ENCODE data around the gene ENOSF1.
A peak's percentile ranks its signal among the peaks of the same experiment; 100 is the strongest.

ENOSF1 gene

DNA sequence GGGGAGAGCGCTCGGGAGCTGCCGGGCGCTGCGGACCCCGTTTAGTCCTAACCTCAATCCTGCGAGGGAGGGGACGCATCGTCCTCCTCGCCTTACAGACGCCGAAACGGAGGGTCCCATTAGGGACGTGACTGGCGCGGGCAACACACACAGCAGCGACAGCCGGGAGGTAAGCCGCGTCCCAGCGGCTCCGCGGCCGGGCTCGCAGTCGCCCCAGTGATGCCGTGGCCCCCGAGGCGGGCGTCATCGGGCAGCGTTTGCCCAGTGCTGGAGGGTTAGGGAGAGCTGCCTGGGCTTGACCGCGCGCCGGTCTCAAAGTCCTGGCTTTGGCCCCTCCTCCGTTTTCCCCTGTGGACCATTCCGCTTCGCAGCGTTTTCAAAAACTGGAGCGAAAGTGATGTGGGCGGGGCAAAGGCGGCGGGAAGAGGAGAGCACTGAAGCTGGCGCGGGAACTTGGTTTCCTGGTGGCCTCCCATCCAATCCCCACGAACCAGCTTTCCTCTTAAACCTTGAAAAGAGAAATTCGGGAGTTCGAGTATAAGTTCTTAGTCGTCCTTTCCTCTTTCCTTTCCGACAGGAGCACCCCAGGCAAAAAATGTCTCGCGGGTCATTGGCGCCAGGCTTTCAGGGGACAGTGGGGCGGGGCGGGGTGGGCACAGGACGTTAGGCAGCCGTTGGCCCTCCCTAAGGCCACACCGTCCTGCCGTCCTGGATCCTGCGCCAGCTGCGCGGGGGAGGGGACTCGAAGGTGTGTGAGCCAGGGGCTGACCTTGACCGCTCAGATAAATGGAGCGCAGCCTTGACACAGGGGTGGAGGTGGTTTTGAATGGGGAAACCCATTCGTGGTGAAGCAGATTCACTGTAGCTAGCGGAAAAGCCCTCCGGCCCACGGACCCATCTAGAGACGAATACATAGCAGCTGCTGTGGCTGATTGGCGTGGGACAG is 54.2 kb downstream of the ENOSF1 start:
- Histone ChIP-seq H3K27me3 (replicated peaks; ENCODE audit: control insufficient read depth, insufficient read depth, low read length) (no peaks in the 10 kb centered on the region), H3K36me3 (ENCODE audit: control insufficient read depth, insufficient read depth, low read length) (peaks cover 12% of the 10 kb centered on the region), H3K4me3 (replicated peaks; ENCODE audit: low read depth, low read length) (peak overlapping the region; percentile 90)
- DNase-seq (ENCODE audit: extremely low read depth, insufficient read length), result peak; percentile 84
- TF ChIP-seq, protein P1, sequence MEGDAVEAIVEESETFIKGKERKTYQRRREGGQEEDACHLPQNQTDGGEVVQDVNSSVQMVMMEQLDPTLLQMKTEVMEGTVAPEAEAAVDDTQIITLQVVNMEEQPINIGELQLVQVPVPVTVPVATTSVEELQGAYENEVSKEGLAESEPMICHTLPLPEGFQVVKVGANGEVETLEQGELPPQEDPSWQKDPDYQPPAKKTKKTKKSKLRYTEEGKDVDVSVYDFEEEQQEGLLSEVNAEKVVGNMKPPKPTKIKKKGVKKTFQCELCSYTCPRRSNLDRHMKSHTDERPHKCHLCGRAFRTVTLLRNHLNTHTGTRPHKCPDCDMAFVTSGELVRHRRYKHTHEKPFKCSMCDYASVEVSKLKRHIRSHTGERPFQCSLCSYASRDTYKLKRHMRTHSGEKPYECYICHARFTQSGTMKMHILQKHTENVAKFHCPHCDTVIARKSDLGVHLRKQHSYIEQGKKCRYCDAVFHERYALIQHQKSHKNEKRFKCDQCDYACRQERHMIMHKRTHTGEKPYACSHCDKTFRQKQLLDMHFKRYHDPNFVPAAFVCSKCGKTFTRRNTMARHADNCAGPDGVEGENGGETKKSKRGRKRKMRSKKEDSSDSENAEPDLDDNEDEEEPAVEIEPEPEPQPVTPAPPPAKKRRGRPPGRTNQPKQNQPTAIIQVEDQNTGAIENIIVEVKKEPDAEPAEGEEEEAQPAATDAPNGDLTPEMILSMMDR (IDR thresholded peaks at IDR 0.05; ENCODE audit: insufficient read depth, low read length, poor library complexity, severe bottlenecking), result no peak

DNA sequence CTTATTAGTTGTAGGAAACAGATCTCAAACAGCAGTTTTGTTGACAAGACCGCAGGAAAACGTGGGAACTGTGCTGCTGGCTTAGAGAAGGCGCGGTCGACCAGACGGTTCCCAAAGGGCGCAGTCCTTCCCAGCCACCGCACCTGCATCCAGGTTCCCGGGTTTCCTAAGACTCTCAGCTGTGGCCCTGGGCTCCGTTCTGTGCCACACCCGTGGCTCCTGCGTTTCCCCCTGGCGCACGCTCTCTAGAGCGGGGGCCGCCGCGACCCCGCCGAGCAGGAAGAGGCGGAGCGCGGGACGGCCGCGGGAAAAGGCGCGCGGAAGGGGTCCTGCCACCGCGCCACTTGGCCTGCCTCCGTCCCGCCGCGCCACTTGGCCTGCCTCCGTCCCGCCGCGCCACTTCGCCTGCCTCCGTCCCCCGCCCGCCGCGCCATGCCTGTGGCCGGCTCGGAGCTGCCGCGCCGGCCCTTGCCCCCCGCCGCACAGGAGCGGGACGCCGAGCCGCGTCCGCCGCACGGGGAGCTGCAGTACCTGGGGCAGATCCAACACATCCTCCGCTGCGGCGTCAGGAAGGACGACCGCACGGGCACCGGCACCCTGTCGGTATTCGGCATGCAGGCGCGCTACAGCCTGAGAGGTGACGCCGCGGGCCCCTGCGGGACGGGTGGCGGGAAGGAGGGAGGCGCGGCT is 55.0 kb downstream of the ENOSF1 start, which contains the start of gene TYMS:
TSS of gene TYMS (plus strand) at position 343 of the 690 bp plus-strand sequence. CDS start at position 433, 90 bp downstream.
- TF ChIP-seq, protein P1 (IDR thresholded peaks at IDR 0.05; ENCODE audit: insufficient read depth, low read length, poor library complexity, severe bottlenecking), result no peak
- Histone ChIP-seq H3K4me3 (replicated peaks; ENCODE audit: low read depth, low read length) (peak within 1 kb of the TSS; percentile 90), H3K27me3 (replicated peaks; ENCODE audit: control insufficient read depth, insufficient read depth, low read length) (no peaks in the 10 kb centered on the region), H3K36me3 (ENCODE audit: control insufficient read depth, insufficient read depth, low read length) (peaks cover 12% of the 10 kb centered on the region)
- DNase-seq (ENCODE audit: extremely low read depth, insufficient read length), result peak; percentile 83

DNA sequence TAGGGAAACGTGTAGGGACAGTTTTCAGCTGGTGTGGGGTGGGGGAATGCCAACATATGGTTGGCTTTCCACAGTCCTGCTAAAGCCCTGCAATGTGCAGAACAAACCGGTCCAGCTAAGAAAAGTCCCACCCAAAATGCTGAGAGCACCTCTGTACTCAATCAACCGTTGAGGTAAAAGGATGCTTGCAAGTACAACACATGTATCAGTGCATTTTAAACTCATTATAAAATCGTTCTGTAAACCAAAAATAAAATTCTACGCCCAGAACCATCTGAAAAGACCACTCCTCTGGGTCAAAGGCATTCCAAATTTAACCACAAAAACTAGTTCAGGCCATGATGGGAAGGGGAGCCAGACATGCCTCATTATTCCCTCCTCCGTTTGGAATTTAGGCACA is 57.0 kb downstream of the ENOSF1 start:
- TF ChIP-seq, protein P1 (IDR thresholded peaks at IDR 0.05; ENCODE audit: insufficient read depth, low read length, poor library complexity, severe bottlenecking), result no peak
- Histone ChIP-seq H3K4me3 (replicated peaks; ENCODE audit: low read depth, low read length) (no peak overlapping the region), H3K36me3 (ENCODE audit: control insufficient read depth, insufficient read depth, low read length) (peaks cover 7% of the 10 kb centered on the region), H3K27me3 (replicated peaks; ENCODE audit: control insufficient read depth, insufficient read depth, low read length) (no peaks in the 10 kb centered on the region)
- DNase-seq (ENCODE audit: extremely low read depth, insufficient read length), result no peak

DNA sequence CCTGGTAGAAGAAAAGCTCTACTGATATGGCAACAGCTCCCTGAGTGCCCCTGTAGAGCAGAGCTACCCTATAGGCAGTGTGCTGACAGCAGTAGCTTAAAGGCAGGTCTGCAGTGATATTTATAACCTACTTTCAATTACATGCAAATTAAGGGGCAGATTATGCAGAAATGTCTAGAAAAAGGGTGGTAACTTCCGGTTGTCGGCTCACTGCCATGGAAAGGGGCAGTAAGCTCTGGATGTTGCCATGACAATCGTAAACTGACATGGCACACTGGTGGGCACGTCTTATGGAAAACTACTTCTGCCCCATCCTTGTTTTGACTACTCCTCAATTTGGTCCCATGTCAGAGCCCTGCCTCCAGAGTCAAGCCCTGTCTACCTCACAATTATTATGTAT is 57.8 kb downstream of the ENOSF1 start:
- peaks cover 3% of the 10 kb centered on the region for H3K36me3 ChIP-seq (ENCODE audit: control insufficient read depth, insufficient read depth, low read length)
- H3K27me3 ChIP-seq (replicated peaks; ENCODE audit: control insufficient read depth, insufficient read depth, low read length), result no peaks in the 10 kb centered on the region
- no peak for DNase-seq (ENCODE audit: extremely low read depth, insufficient read length)
- no peak overlapping the region for H3K4me3 ChIP-seq (replicated peaks; ENCODE audit: low read depth, low read length)
- TF ChIP-seq, protein P1 (IDR thresholded peaks at IDR 0.05; ENCODE audit: insufficient read depth, low read length, poor library complexity, severe bottlenecking), result no peak

DNA sequence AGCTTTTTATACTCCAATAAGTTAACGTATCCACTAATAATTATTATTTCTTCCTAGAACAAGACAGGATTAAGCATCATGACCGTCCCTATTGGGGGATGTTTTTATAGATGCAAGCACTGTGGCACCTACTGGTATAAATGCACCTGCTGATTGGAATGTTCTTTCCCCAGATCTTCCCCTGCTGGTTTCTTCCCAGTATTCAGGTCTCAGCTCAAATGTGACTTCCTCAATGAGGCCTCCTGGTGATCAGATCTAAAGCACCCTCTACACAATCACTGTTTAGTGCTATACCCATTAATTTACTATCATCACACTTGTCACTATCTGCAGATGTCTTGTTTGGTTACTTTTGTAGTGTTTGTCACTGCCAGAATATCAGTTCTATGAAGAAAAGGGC is 58.9 kb downstream of the ENOSF1 start:
- no peak for DNase-seq (ENCODE audit: extremely low read depth, insufficient read length)
- no peaks in the 10 kb centered on the region for H3K36me3 ChIP-seq (ENCODE audit: control insufficient read depth, insufficient read depth, low read length)
- no peaks in the 10 kb centered on the region for H3K27me3 ChIP-seq (replicated peaks; ENCODE audit: control insufficient read depth, insufficient read depth, low read length)
- TF ChIP-seq, protein P1 (IDR thresholded peaks at IDR 0.05; ENCODE audit: insufficient read depth, low read length, poor library complexity, severe bottlenecking), result no peak
- H3K4me3 ChIP-seq (replicated peaks; ENCODE audit: low read depth, low read length), result no peak overlapping the region

Measured in GM06990 (cell line).